Measurements from ENCODE around the gene MYCBPAP.

MYCBPAP gene

GRCh38 chr17:50580646-50581045 is 72.4 kb downstream of the MYCBPAP start:
- Mint-ChIP-seq H3K27ac (no peak overlapping the region), H3K27me3 (peaks cover 12% of the 10 kb centered on the region), H3K4me1 (ENCODE audit: low read depth) (no peaks in the 10 kb centered on the region), H3K36me3 (ENCODE audit: low read depth) (no peaks in the 10 kb centered on the region), H3K9me3 (no peaks in the 10 kb centered on the region), H3K4me3 (no peak overlapping the region)
- no peak for DNase-seq
